Gastrocnemius medialis (tissue), 4 donors: ENCODE data around the gene TMEM51. TPM values are rescaled to one million over a fixed set of nuclear protein-coding genes. Genes with fewer than 3 reads are reported as not detected.

Source experiments
- ATAC-seq, 2 donors: fragments of 150-250 bp; one replicate each; pipeline ENCODE4 v1.9.1; 2016
- DNase-seq, 2 donors: peaks; one replicate each; pipeline ENCODE4 v3.0.0-alpha.2; 2019
- H3K27ac ChIP-seq, 4 donors: fragments of 200-600 bp; sonication (generic); 1 replicate in 1 of 4; 2 replicates in 3 of 4; pipeline ENCODE4 v1.5.1; 2016 to 2018; ENCODE audit warnings: mild to moderate bottlenecking in 2 of 4, moderate library complexity in 1 of 4
- H3K27me3 ChIP-seq, 3 donors: fragments of 200-600 bp; sonication (generic) in 2 of 3; 1 replicate in 1 of 3; 2 replicates in 2 of 3; pipeline versions ENCODE4 v1.5.1 to v1.6.0; 2016 to 2019; ENCODE audit warnings: mild to moderate bottlenecking in 1 of 3, moderate library complexity in 1 of 3
- H3K36me3 ChIP-seq, 2 donors: fragments of 200-600 bp; sonication (generic) in 1 of 2; one replicate each; pipeline ENCODE4 v1.5.1; 2017 to 2018
- H3K4me1 ChIP-seq, 2 donors: fragments of 200-600 bp; sonication (generic) in 1 of 2; one replicate each; pipeline ENCODE4 v1.5.1; 2016 to 2017; ENCODE audit warnings: mild to moderate bottlenecking in 2 of 2
- H3K4me3 ChIP-seq, 4 donors: fragments of 200-600 bp; sonication (generic) in 3 of 4; 1 replicate in 1 of 4; 2 replicates in 3 of 4; pipeline ENCODE4 v1.5.1; 2016 to 2019; ENCODE audit warnings: mild to moderate bottlenecking in 2 of 4
- H3K9me3 ChIP-seq, 3 donors: fragments of 200-600 bp; sonication (generic) in 2 of 3; 1 replicate in 1 of 3; 2 replicates in 2 of 3; pipeline ENCODE4 v1.5.1; 2016 to 2019
- CTCF ChIP-seq, 5 experiments: fragments of 450-650 bp in 3 of 5; fragments of 200-600 bp in 2 of 5; sonication (generic) in 2 of 5; IDR thresholded peaks in 4 of 5; conservative IDR thresholded peaks in 1 of 5; 1 replicate in 4 of 5; 2 replicates in 1 of 5; pipeline ENCODE4 v1.5.1; 2016 to 2019; ENCODE audit warnings: antibody characterized with exemption in 5 of 5, mild to moderate bottlenecking in 3 of 5, moderate library complexity in 3 of 5
- POLR2A ChIP-seq, 2 donors: fragments of 450-650 bp; IDR thresholded peaks; one replicate each; pipeline ENCODE4 v1.6.1; 2017; ENCODE audit warnings: antibody characterized with exemption in 2 of 2, mild to moderate bottlenecking in 2 of 2, moderate library complexity in 2 of 2
- in situ Hi-C, 4 donors: fragments of 200-750 bp; cut with MboI; loops; one replicate each; pipeline versions ENCODE4 v1.15.0 to v1.8.0; 2017; ENCODE audit warnings: low sequenced_read_pairs in 4 of 4
- intact Hi-C: fragments of 100-400 bp; cut with DNase I; formaldehyde crosslinking; loops from one replicate; pipeline ENCODE4 v1.15.1; 2023; ENCODE audit warnings: low total_unique reads
- total RNA-seq, 4 donors: library from RNA; depleted of rRNA; stranded (reverse); fragments of >200 nt; gene quantifications; one replicate each; pipeline versions ENCODE4 v1.1.0 to v1.2.3, GENCODE V29; 2016

The TMEM51 gene
- total RNA-seq, 4 donors from 2014 or later: 0.73 to 2.7 (median 1.8) TPM; not detected in 1

- Histone ChIP-seq H3K27me3 (peaks cover 1 to 22% (median 8%) of the 10 kb centered on the region in 3 donors), H3K4me1 (no peaks in the 10 kb centered on the region), H3K27ac (no peak overlapping the region), H3K36me3 (no peaks in the 10 kb centered on the region), H3K4me3 (no peak overlapping the region), H3K9me3 (no peaks in the 10 kb centered on the region)
- TF ChIP-seq POLR2A (IDR thresholded peaks at IDR 0.05) (no peak), CTCF (IDR thresholded peaks at IDR 0.05 in 4 of 5, conservative IDR thresholded peaks at IDR 0.05 in 1 of 5) (no peak)
- no peak for ATAC-seq
- DNase-seq: no peak
- intact Hi-C loops (no loop called here), in situ Hi-C loops (no loop called here)
These were observed 98.6 kb downstream of the TMEM51 start for GRCh38 chr1:15251857-15252835.

- Histone ChIP-seq H3K4me3 (no peak overlapping the region), H3K9me3 (no peaks in the 10 kb centered on the region), H3K4me1 (no peaks in the 10 kb centered on the region), H3K27me3 (peaks cover 0 to 8% (median 0%) of the 10 kb centered on the region in 3 donors), H3K27ac (no peak overlapping the region), H3K36me3 (no peaks in the 10 kb centered on the region)
- DNase-seq: no peak
- intact Hi-C loops: no loop called here
- TF ChIP-seq CTCF (IDR thresholded peaks at IDR 0.05 in 4 of 5, conservative IDR thresholded peaks at IDR 0.05 in 1 of 5) (no peak), POLR2A (IDR thresholded peaks at IDR 0.05) (no peak)
- in situ Hi-C loops: no loop called here
- no peak for ATAC-seq
These were observed 101.0 kb downstream of the TMEM51 start for GRCh38 chr1:15254559-15254958.

- in situ Hi-C loops: no loop called here
- DNase-seq: no peak
These were observed 102.1 kb downstream of the TMEM51 start for GRCh38 chr1:15255582-15256149.

GRCh38 chr1:15256584-15256983, 103.0 kb downstream of the TMEM51 start:
- TF ChIP-seq CTCF (IDR thresholded peaks at IDR 0.05 in 4 of 5, conservative IDR thresholded peaks at IDR 0.05 in 1 of 5) (no peak), POLR2A (IDR thresholded peaks at IDR 0.05) (no peak)
- H3K36me3 ChIP-seq: no peaks in the 10 kb centered on the region
- in situ Hi-C loops (no loop called here), intact Hi-C loops (no loop called here)
- no peak for ATAC-seq
- no peak overlapping the region for H3K4me3 ChIP-seq
- H3K27ac ChIP-seq: no peak overlapping the region
- H3K4me1 ChIP-seq: peaks cover 0 to 3% of the 10 kb centered on the region in 2 donors
- H3K9me3 ChIP-seq: no peaks in the 10 kb centered on the region
- DNase-seq: no peak
- no peaks in the 10 kb centered on the region for H3K27me3 ChIP-seq

More at GRCh38 chr1:15255582-15256149, 102.1 kb downstream of the TMEM51 start:
- Histone ChIP-seq H3K27me3 (no peaks in the 10 kb centered on the region), H3K27ac (no peak overlapping the region), H3K36me3 (no peaks in the 10 kb centered on the region), H3K4me1 (peaks cover 0 to 1% of the 10 kb centered on the region in 2 donors), H3K9me3 (no peaks in the 10 kb centered on the region), H3K4me3 (no peak overlapping the region)
- no peak for ATAC-seq
- intact Hi-C loops: no loop called here
- TF ChIP-seq CTCF (IDR thresholded peaks at IDR 0.05 in 4 of 5, conservative IDR thresholded peaks at IDR 0.05 in 1 of 5) (no peak), POLR2A (IDR thresholded peaks at IDR 0.05) (no peak)
